Astrocyte (in vitro differentiated cells and primary cell): ENCODE measurements around the gene AATF. TPM values are rescaled to one million over a fixed set of nuclear protein-coding genes. Genes with fewer than 3 reads are reported as not detected.

ENCODE experiments used
- DNase-seq: peaks from one replicate; pipeline ENCODE4 v3.0.0-alpha.2; 2010; ENCODE audit warnings: low read depth
- FAIRE-seq: peaks from 2 replicates; lab custom pipeline; 2011; peaks lifted over from hg19 to GRCh38; lab: Jason Lieb, UNC
- H2AFZ ChIP-seq: 2 replicates; pipeline ENCODE4 v1.6.0; 2012; ENCODE audit warnings: low read depth, low read length, inconsistent platforms
- H3K27ac ChIP-seq: 2 replicates; pipeline ENCODE4 v1.5.1; 2011; ENCODE audit warnings: low read depth, low read length, inconsistent platforms
- H3K27me3 ChIP-seq: 2 replicates; pipeline ENCODE4 v1.6.0; 2011; ENCODE audit warnings: low read length, inconsistent platforms; ENCODE audit not compliant: insufficient read depth
- H3K36me3 ChIP-seq: 2 replicates; pipeline ENCODE4 v1.5.1; 2011; ENCODE audit warnings: low read length, inconsistent platforms; ENCODE audit not compliant: insufficient read depth
- H3K4me1 ChIP-seq: 2 replicates; pipeline ENCODE4 v1.5.1; 2011; ENCODE audit warnings: low read length, inconsistent platforms; ENCODE audit not compliant: insufficient read depth
- H3K4me2 ChIP-seq: 2 replicates; pipeline ENCODE4 v1.6.0; 2012; ENCODE audit warnings: low read length, inconsistent platforms
- H3K4me3 ChIP-seq: 2 replicates; pipeline ENCODE4 v1.5.1; 2011; ENCODE audit warnings: low read depth, mild to moderate bottlenecking, low read length, inconsistent platforms; ENCODE audit not compliant: insufficient read depth
- H3K79me2 ChIP-seq: 2 replicates; pipeline ENCODE4 v1.6.0; 2012; ENCODE audit warnings: mild to moderate bottlenecking, low read length, inconsistent platforms; ENCODE audit not compliant: insufficient read depth
- H3K9ac ChIP-seq: 2 replicates; pipeline ENCODE4 v1.6.0; 2012; ENCODE audit warnings: mild to moderate bottlenecking, low read length, inconsistent platforms
- H3K9me3 ChIP-seq: 2 replicates; pipeline ENCODE4 v1.5.1; 2012; ENCODE audit warnings: low read depth, mild to moderate bottlenecking, low read length, inconsistent platforms; ENCODE audit not compliant: insufficient read depth
- H4K20me1 ChIP-seq: 2 replicates; pipeline ENCODE4 v1.6.0; 2012; ENCODE audit warnings: low read length, inconsistent platforms; ENCODE audit not compliant: insufficient read depth
- H3K27ac Mint-ChIP-seq: one replicate; pipeline ENCODE4 v1.8.0; 2021; ENCODE audit warnings: mild to moderate bottlenecking, mixed read lengths; ENCODE audit not compliant: unreplicated experiment
- H3K27me3 Mint-ChIP-seq: one replicate; pipeline ENCODE4 v1.8.0; 2021; ENCODE audit warnings: low read depth, mixed read lengths; ENCODE audit not compliant: unreplicated experiment
- H3K36me3 Mint-ChIP-seq: one replicate; pipeline ENCODE4 v1.8.0; 2021; ENCODE audit warnings: low read depth, mixed read lengths; ENCODE audit not compliant: unreplicated experiment
- H3K4me1 Mint-ChIP-seq: one replicate; pipeline ENCODE4 v1.8.0; 2021; ENCODE audit warnings: low read depth, mixed read lengths; ENCODE audit not compliant: unreplicated experiment
- H3K4me3 Mint-ChIP-seq: one replicate; pipeline ENCODE4 v1.8.0; 2021; ENCODE audit warnings: mild to moderate bottlenecking, moderate library complexity, mixed read lengths; ENCODE audit not compliant: unreplicated experiment
- H3K9me3 Mint-ChIP-seq: one replicate; pipeline ENCODE4 v1.8.0; 2021; ENCODE audit warnings: mild to moderate bottlenecking, mixed read lengths; ENCODE audit not compliant: unreplicated experiment
- EZH2 ChIP-seq: IDR thresholded peaks from 2 replicates; pipeline ENCODE4 v1.6.1; 2012; ENCODE audit warnings: mild to moderate bottlenecking, low read length, inconsistent platforms; ENCODE audit not compliant: insufficient read depth
- total RNA-seq: library from RNA; stranded (reverse); gene quantifications from 2 replicates; pipeline ENCODE4 v1.2.1, GENCODE V29; 2021
- TF ChIP-seq, protein P1 (sequence below): IDR thresholded peaks from 2 replicates; pipeline ENCODE4 v1.5.1; 2011; ENCODE audit warnings: low read depth, mild to moderate bottlenecking, inconsistent platforms, low read length, moderate library complexity; ENCODE audit not compliant: insufficient read depth

AATF gene
- total RNA-seq, 1 donor from 2014 or later = 47.1 TPM

DNA sequence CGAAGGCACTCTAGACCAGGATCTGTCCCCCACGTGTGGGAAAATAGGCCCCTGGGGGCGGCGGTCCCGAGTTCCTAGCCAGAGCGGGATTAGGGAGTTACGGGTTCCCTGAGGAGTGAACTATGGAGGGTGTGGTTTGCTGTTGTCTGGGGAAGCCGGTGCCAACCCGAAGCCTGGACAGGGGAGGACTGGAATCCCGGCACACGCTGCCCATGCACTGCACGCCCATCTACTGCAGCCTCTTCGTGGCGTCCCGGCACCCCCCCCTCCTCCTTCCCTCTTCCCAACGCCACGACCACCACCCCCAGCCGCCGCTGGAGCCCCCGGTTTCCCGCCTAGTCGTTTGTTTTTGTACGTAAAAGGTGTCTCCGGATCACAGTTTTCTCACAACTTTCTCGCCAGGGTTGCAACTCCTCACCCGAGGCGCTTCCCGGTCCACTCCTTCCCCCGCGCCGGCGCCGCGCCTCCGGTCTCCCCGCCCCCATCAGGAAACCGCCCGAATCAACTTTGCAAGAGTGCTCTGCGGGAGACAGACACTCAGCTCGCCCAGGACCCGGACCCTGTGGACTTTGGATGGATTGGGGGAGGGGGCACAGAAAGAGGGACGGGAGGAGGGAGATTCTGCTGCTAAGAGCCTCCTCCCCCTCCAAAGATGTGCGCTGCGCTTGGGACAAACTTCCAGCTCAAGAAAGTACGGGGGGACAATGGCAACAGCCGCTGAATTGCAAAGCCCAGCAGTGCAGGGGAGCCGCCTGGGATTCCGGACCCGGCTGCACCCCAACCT is 12.9 kb upstream of the AATF start:
- peaks cover 17% of the 10 kb centered on the region for H3K36me3 Mint-ChIP-seq
- H3K4me3 Mint-ChIP-seq = peak overlapping the region; percentile 88
- H3K4me2 ChIP-seq = peak overlapping the region; percentile 70
- peaks cover 41% of the 10 kb centered on the region for H4K20me1 ChIP-seq
- H3K27me3 Mint-ChIP-seq = peaks cover 60% of the 10 kb centered on the region
- peak overlapping the region; percentile 34 for H2AFZ ChIP-seq
- peak overlapping the region; percentile 86 for H3K27ac Mint-ChIP-seq
- H3K27me3 ChIP-seq = peaks cover 96% of the 10 kb centered on the region
- H3K27ac ChIP-seq = no peak overlapping the region
- H3K4me1 Mint-ChIP-seq = peaks cover 20% of the 10 kb centered on the region
- no peaks in the 10 kb centered on the region for H3K79me2 ChIP-seq
- DNase-seq (no peak), FAIRE-seq (no peak)
- peaks cover 27% of the 10 kb centered on the region for H3K4me1 ChIP-seq
- TF ChIP-seq, protein P1, sequence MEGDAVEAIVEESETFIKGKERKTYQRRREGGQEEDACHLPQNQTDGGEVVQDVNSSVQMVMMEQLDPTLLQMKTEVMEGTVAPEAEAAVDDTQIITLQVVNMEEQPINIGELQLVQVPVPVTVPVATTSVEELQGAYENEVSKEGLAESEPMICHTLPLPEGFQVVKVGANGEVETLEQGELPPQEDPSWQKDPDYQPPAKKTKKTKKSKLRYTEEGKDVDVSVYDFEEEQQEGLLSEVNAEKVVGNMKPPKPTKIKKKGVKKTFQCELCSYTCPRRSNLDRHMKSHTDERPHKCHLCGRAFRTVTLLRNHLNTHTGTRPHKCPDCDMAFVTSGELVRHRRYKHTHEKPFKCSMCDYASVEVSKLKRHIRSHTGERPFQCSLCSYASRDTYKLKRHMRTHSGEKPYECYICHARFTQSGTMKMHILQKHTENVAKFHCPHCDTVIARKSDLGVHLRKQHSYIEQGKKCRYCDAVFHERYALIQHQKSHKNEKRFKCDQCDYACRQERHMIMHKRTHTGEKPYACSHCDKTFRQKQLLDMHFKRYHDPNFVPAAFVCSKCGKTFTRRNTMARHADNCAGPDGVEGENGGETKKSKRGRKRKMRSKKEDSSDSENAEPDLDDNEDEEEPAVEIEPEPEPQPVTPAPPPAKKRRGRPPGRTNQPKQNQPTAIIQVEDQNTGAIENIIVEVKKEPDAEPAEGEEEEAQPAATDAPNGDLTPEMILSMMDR = no peak
- no peak for TF ChIP-seq EZH2
- H3K4me3 ChIP-seq = peak overlapping the region; percentile 11
- no peak overlapping the region for H3K9ac ChIP-seq
- peaks cover 11% of the 10 kb centered on the region for H3K9me3 ChIP-seq
- no peaks in the 10 kb centered on the region for H3K36me3 ChIP-seq
- peaks cover 16% of the 10 kb centered on the region for H3K9me3 Mint-ChIP-seq

DNA sequence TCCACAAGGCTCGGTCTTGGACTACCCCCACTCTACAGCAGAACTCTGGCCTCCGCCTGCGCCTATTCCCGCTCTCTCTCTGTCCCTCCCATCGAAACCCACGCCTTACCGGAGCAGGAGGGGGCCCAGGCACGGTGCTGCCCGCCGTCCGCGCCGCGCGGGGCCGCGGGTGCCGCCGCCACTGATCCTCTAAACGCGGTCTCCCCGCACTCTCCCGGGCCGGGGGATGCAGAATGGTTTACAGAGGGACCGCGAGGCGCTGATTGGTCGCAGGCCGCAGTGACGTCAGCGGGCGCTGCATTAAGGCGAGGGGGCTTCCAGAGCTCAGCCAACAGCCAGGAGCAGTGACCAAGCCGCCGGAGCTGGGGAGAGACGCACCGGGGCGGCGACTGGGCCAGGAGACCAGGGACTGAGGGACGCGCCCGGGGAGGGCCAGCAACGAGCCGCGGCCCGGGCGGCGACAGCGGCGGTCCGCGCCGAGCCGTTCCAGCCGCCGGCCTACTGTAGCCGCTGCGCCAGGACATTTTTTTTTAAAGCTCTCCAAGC is 12.2 kb upstream of the AATF start:
- H3K4me3 Mint-ChIP-seq = peak overlapping the region; percentile 88
- H3K9me3 ChIP-seq = peaks cover 11% of the 10 kb centered on the region
- TF ChIP-seq EZH2 = peak; percentile 98
- TF ChIP-seq, protein P1 = no peak
- H3K36me3 ChIP-seq = no peaks in the 10 kb centered on the region
- DNase-seq (no peak), FAIRE-seq (no peak)
- peak overlapping the region; percentile 34 for H2AFZ ChIP-seq
- no peaks in the 10 kb centered on the region for H3K79me2 ChIP-seq
- peaks cover 96% of the 10 kb centered on the region for H3K27me3 ChIP-seq
- H3K4me3 ChIP-seq = peak overlapping the region; percentile 11
- peaks cover 20% of the 10 kb centered on the region for H3K36me3 Mint-ChIP-seq
- H3K4me2 ChIP-seq = peak overlapping the region; percentile 70
- no peak overlapping the region for H3K27ac ChIP-seq
- H3K4me1 Mint-ChIP-seq = peaks cover 18% of the 10 kb centered on the region
- no peak overlapping the region for H3K9ac ChIP-seq
- peaks cover 60% of the 10 kb centered on the region for H3K27me3 Mint-ChIP-seq
- H3K27ac Mint-ChIP-seq = peak overlapping the region; percentile 86
- H3K9me3 Mint-ChIP-seq = peaks cover 21% of the 10 kb centered on the region
- peaks cover 27% of the 10 kb centered on the region for H3K4me1 ChIP-seq
- peaks cover 36% of the 10 kb centered on the region for H4K20me1 ChIP-seq
